K562 (cell line): ENCODE data around the gene TMEM217. TPM values are rescaled to one million over a fixed set of nuclear protein-coding genes. Genes with fewer than 3 reads are reported as not detected.

Experiments
- BRD9 ChIP-seq: fragments of 450-650 bp; IDR thresholded peaks from 2 replicates; pipeline ENCODE4 v1.6.1; 2018; ENCODE audit warnings: low read depth; ENCODE audit not compliant: partially characterized antibody
- CHD1 ChIP-seq: fragments of 200-600 bp; sonication (generic); IDR thresholded peaks from one replicate; pipeline ENCODE4 v1.6.1; 2012; ENCODE audit warnings: mild to moderate bottlenecking, moderate library complexity, low read length, inconsistent platforms
- CHD2 ChIP-seq: IDR thresholded peaks from 2 replicates; pipeline ENCODE4 v1.6.1; 2011; ENCODE audit warnings: low read depth, low read length
- FOXK1 ChIP-seq: sonication (generic); formaldehyde crosslinking; IDR thresholded peaks from 2 replicates; pipeline ENCODE4 v1.8.0; 2022; ENCODE audit warnings: missing genetic modification reagents, mild to moderate bottlenecking, borderline replicate concordance
- FOXM1 ChIP-seq, 2 experiments: fragments of 450-650 bp in 1 of 2; sonication (generic) in 1 of 2; formaldehyde crosslinking in 1 of 2; IDR thresholded peaks; 2 replicates each; pipeline versions ENCODE4 v1.6.1 to v1.9.0; 2017 to 2022; ENCODE audit warnings: low read depth in 2 of 2, mild to moderate bottlenecking in 2 of 2, missing genetic modification reagents in 1 of 2, moderate library complexity in 1 of 2
- HEY1 ChIP-seq: fragments of 250-450 bp; sonication (Bioruptor Pico); IDR thresholded peaks from 2 replicates; pipeline ENCODE4 v1.5.0; 2020; ENCODE audit warnings: mild to moderate bottlenecking, moderate library complexity, borderline replicate concordance
- HOXB6 ChIP-seq: fragments of 250-450 bp; sonication (Bioruptor Pico); IDR thresholded peaks from 2 replicates; pipeline ENCODE4 v1.5.1; 2022; ENCODE audit warnings: mild to moderate bottlenecking, borderline replicate concordance
- PRMT5 ChIP-seq: sonication (generic); formaldehyde crosslinking; IDR thresholded peaks from 2 replicates; pipeline ENCODE4 v1.5.0; 2020; ENCODE audit warnings: missing genetic modification reagents
- PTBP1 ChIP-seq: fragments of 200-400 bp; formaldehyde crosslinking; IDR thresholded peaks from 2 replicates; pipeline ENCODE4 v1.6.1; 2017; ENCODE audit warnings: low read depth, low read length
- SMARCB1 ChIP-seq: IDR thresholded peaks from 2 replicates; pipeline ENCODE4 v1.6.1; 2011; ENCODE audit warnings: improper control_type of control experiment, low read depth; ENCODE audit not compliant: insufficient read length
- SMARCC2 ChIP-seq: fragments of 450-650 bp; IDR thresholded peaks from 2 replicates; pipeline ENCODE4 v1.6.1; 2017; ENCODE audit warnings: antibody characterized with exemption, moderate library complexity, mild to moderate bottlenecking, low read depth
- YY1 ChIP-seq, 3 experiments: IDR thresholded peaks; 2 replicates each; pipeline ENCODE4 v1.6.1; 2011; ENCODE audit warnings: low read length in 2 of 3, mild to moderate bottlenecking in 2 of 3, moderate library complexity in 2 of 3, borderline replicate concordance in 1 of 3, control low read depth in 1 of 3, low read depth in 1 of 3; ENCODE audit not compliant: insufficient read depth in 3 of 3, insufficient replicate concordance in 2 of 3, control insufficient read depth in 1 of 3, insufficient read length in 1 of 3; ENCODE audit errors: extremely low read depth in 1 of 3
- ZKSCAN3 ChIP-seq: fragments of 250-450 bp; sonication (Bioruptor Pico); IDR thresholded peaks from 2 replicates; pipeline ENCODE4 v1.4.0; 2020
- ZMIZ1 ChIP-seq, 2 experiments: fragments of 150-350 bp in 1 of 2; IDR thresholded peaks; 2 replicates each; pipeline ENCODE4 v1.6.1; 2012 to 2016; ENCODE audit warnings: low read depth in 2 of 2, low read length in 2 of 2, mild to moderate bottlenecking in 1 of 2, moderate library complexity in 1 of 2
- ZNF24 ChIP-seq: fragments of 450-650 bp; IDR thresholded peaks from 2 replicates; pipeline ENCODE4 v1.6.1; 2016
- ZNF584 ChIP-seq: fragments of 200-800 bp; sonication (Bioruptor generic); IDR thresholded peaks from 2 replicates; pipeline ENCODE4 v1.6.1; 2016; ENCODE audit warnings: low read depth, mild to moderate bottlenecking, missing genetic modification characterization, missing compliant biosample characterization
- polyA plus RNA-seq, 8 experiments: library from polyadenylated mRNA; depleted of rRNA in 4 of 8; stranded (reverse) in 5 of 8; unstranded in 3 of 8; fragments of >200 nt; fragmentation: Nextera tagmentation in 2 of 8; fragmentation: Illumina TruSeq in 1 of 8; extraction: Ambion mirVana in 2 of 8; extraction: Trizol in 1 of 8; gene quantifications; 2 replicates each; pipeline versions ENCODE4 v1.2.1 to v1.2.3, GENCODE V29; 2011 to 2014; ENCODE audit warnings: inconsistent platforms in 1 of 8, missing spikeins in 1 of 8
- total RNA-seq, 7 experiments: library from RNA; depleted of rRNA in 6 of 7; stranded (reverse); fragments of >200 nt in 6 of 7; fragmentation: Illumina TruSeq in 2 of 7; extraction: Trizol in 2 of 7; gene quantifications; 2 replicates each; pipeline versions ENCODE4 v1.2.1 to v1.2.3, GENCODE V29; 2011 to 2021; ENCODE audit warnings: low replicate concordance in 1 of 7
- TF ChIP-seq, protein P1 (sequence below): IDR thresholded peaks from 2 replicates; pipeline ENCODE4 v1.6.1; 2016; ENCODE audit warnings: missing genetic modification characterization, missing compliant biosample characterization
- TF ChIP-seq, protein P2 (sequence below): fragments of 150-350 bp; IDR thresholded peaks from 2 replicates; pipeline ENCODE4 v1.6.1; 2014; ENCODE audit warnings: low read depth, mild to moderate bottlenecking, low read length, borderline replicate concordance

TMEM217 gene
- total and polyA plus RNA-seq, 9 of the 15 experiments (the other 6 are each of a cell fraction or from before 2014, with no cell fraction given) = 1.3 to 8.0 (median 1.9) TPM

- TF ChIP-seq ZMIZ1 (IDR thresholded peaks at IDR 0.05; ENCODE audit: low read depth in 2 of 2, low read length in 2 of 2) (no peak), PRMT5 (CRISPR knock-in tag) (no peak), PTBP1 (peak; percentile 24; the same call in 1 of the 2 replicates), ZNF24 (no peak), FOXM1 (IDR thresholded peaks at IDR 0.05; ENCODE audit: low read depth) (no peak; the same call in 1 of the 2 replicates), FOXM1 (CRISPR knock-in tag; IDR thresholded peaks at IDR 0.05; ENCODE audit: low read depth) (no peak), CHD1 (no peak), ZKSCAN3 (CRISPR knock-in tag) (no peak), SMARCC2 (no peak), CHD2 (no peak; the same call in none of the 2 replicates), BRD9 (no peak), ZNF584 (CRISPR knock-in tag) (no peak), YY1 (IDR thresholded peaks at IDR 0.05; ENCODE audit: borderline replicate concordance in 1 of 3, control insufficient read depth in 1 of 3, extremely low read depth in 1 of 3, insufficient read depth in 3 of 3, insufficient read length in 1 of 3, insufficient replicate concordance in 2 of 3, low read depth in 1 of 3, low read length in 2 of 3) (no peak), FOXK1 (no peak), HOXB6 (no peak), SMARCB1 (no peak), HEY1 (CRISPR knock-in tag) (0 out of 2 replicates have a peak, but pooled peaks have one; percentile 19)
- TF ChIP-seq, protein P1, sequence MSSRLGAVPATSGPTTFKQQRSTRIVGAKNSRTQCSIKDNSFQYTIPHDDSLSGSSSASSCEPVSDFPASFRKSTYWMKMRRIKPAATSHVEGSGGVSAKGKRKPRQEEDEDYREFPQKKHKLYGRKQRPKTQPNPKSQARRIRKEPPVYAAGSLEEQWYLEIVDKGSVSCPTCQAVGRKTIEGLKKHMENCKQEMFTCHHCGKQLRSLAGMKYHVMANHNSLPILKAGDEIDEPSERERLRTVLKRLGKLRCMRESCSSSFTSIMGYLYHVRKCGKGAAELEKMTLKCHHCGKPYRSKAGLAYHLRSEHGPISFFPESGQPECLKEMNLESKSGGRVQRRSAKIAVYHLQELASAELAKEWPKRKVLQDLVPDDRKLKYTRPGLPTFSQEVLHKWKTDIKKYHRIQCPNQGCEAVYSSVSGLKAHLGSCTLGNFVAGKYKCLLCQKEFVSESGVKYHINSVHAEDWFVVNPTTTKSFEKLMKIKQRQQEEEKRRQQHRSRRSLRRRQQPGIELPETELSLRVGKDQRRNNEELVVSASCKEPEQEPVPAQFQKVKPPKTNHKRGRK = no peak
- TF ChIP-seq, protein P2, sequence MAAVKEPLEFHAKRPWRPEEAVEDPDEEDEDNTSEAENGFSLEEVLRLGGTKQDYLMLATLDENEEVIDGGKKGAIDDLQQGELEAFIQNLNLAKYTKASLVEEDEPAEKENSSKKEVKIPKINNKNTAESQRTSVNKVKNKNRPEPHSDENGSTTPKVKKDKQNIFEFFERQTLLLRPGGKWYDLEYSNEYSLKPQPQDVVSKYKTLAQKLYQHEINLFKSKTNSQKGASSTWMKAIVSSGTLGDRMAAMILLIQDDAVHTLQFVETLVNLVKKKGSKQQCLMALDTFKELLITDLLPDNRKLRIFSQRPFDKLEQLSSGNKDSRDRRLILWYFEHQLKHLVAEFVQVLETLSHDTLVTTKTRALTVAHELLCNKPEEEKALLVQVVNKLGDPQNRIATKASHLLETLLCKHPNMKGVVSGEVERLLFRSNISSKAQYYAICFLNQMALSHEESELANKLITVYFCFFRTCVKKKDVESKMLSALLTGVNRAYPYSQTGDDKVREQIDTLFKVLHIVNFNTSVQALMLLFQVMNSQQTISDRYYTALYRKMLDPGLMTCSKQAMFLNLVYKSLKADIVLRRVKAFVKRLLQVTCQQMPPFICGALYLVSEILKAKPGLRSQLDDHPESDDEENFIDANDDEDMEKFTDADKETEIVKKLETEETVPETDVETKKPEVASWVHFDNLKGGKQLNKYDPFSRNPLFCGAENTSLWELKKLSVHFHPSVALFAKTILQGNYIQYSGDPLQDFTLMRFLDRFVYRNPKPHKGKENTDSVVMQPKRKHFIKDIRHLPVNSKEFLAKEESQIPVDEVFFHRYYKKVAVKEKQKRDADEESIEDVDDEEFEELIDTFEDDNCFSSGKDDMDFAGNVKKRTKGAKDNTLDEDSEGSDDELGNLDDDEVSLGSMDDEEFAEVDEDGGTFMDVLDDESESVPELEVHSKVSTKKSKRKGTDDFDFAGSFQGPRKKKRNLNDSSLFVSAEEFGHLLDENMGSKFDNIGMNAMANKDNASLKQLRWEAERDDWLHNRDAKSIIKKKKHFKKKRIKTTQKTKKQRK = no peak
These were observed 81.5 kb downstream of the TMEM217 start (continued) for GRCh38 chr6:37176268-37177076.
